ENCODE data around the gene NONO.

- TF ChIP-seq POLR2AphosphoS5 (IDR thresholded peaks at IDR 0.05; ENCODE audit: low read depth, low read length) (no peak), TAF1 (IDR thresholded peaks at IDR 0.05; ENCODE audit: borderline replicate concordance, insufficient read depth, low read length) (no peak), SIN3A (IDR thresholded peaks at IDR 0.05; ENCODE audit: borderline replicate concordance, insufficient read depth, low read length) (no peak), REST (IDR thresholded peaks at IDR 0.05; ENCODE audit: insufficient read depth in 1 of 2, low read depth in 2 of 2, low read length in 2 of 2) (no peak), FOXP2 (optimal IDR thresholded peaks at IDR 0.05; ENCODE audit: borderline replicate concordance, extremely low read depth, extremely low read length, insufficient read depth) (no peak)
These were observed 677 bp upstream of the NONO start for GRCh38 chrX:71282514-71283402.

Data from PFSK-1 (cell line).